K562 (cell line): ENCODE measurements around the gene ACACB. TPM values are rescaled to one million over a fixed set of nuclear protein-coding genes. Genes with fewer than 3 reads are reported as not detected.
A peak's percentile ranks its signal among the peaks of the same experiment; 100 is the strongest.

ENCODE experiments used
- ATAC-seq: fragments of 200-7000 bp; cut with Tn5 transposase; 3 replicates; pipeline ENCODE4 v1.9.1; 2020; ENCODE audit warnings: moderate library complexity
- BruUV-seq: library from RNA; stranded (reverse); fragments of 400-500 nt; replicated peaks from 2 replicates; lab custom pipeline; 2021; lab: Mats Ljungman, UMichigan
- CTCF ChIA-PET: fragments of 300-600 bp; formaldehyde crosslinking; extraction: SDS; loops from one replicate; lab custom pipeline; 2021; ENCODE audit warnings: low intra/inter-chr PET ratio; lab: Yijun Ruan, JAX
- POLR2A ChIA-PET: fragments of 300-600, 350-650 bp; sonication (Branson Sonifier 250); formaldehyde crosslinking; extraction: SDS; loops from one replicate; lab custom pipeline; 2021; ENCODE audit warnings: antibody characterized with exemption, inconsistent platforms; lab: Yijun Ruan, JAX
- DNase-seq, 4 experiments: peaks; one replicate each; pipeline versions ENCODE4 v3.0.0 to v3.0.0-alpha.2; 2011 to 2018; ENCODE audit warnings: low spot score in 3 of 4, mixed read lengths in 3 of 4; ENCODE audit errors: extremely low read depth in 1 of 4
- FAIRE-seq: peaks from 2 replicates; lab custom pipeline; 2011; peaks lifted over from hg19 to GRCh38; lab: Jason Lieb, UNC
- H2AFZ ChIP-seq: 2 replicates; pipeline ENCODE4 v1.6.0; 2011; ENCODE audit warnings: low read depth, low read length, control low read depth, inconsistent platforms
- H3K27ac ChIP-seq: fragments of 200-600 bp; 3 replicates; pipeline ENCODE4 v1.8.0; 2011; ENCODE audit warnings: low read depth, mild to moderate bottlenecking, control low read depth, inconsistent platforms, low read length, moderate library complexity, mixed read lengths; ENCODE audit errors: extremely low read depth
- H3K27me3 ChIP-seq, 2 experiments: fragments of 300-600 bp in 1 of 2; 2 replicates in 1 of 2; 3 replicates in 1 of 2; pipeline versions ENCODE4 v1.6.0 to v1.8.0; 2011; ENCODE audit warnings: inconsistent platforms in 2 of 2, low read length in 2 of 2, mild to moderate bottlenecking in 1 of 2, mixed read lengths in 1 of 2, moderate library complexity in 1 of 2; ENCODE audit not compliant: control insufficient read depth in 2 of 2, insufficient read depth in 2 of 2
- H3K36me3 ChIP-seq: fragments of 300-600 bp; 3 replicates; pipeline ENCODE4 v1.8.0; 2011; ENCODE audit warnings: mild to moderate bottlenecking, low read length, inconsistent platforms; ENCODE audit not compliant: control insufficient read depth, insufficient read depth
- H3K4me1 ChIP-seq, 2 experiments: fragments of 200-600 bp in 1 of 2; replicated peaks in 1 of 2; 2 replicates in 1 of 2; 3 replicates in 1 of 2; pipeline versions ENCODE4 v1.5.1 to v1.8.0; 2011; ENCODE audit warnings: inconsistent platforms in 2 of 2, low read length in 2 of 2, mild to moderate bottlenecking in 1 of 2, mixed read lengths in 1 of 2, moderate library complexity in 1 of 2; ENCODE audit not compliant: control insufficient read depth in 2 of 2, insufficient read depth in 2 of 2
- H3K4me2 ChIP-seq: 2 replicates; pipeline ENCODE4 v1.6.1; 2011; ENCODE audit warnings: low read length, control low read depth, inconsistent platforms, mixed read lengths; ENCODE audit not compliant: insufficient read depth
- H3K4me3 ChIP-seq: fragments of 200-600 bp; sonication (generic), shearing (Covaris generic); 2 replicates; pipeline ENCODE4 v1.5.1; 2016; ENCODE audit warnings: control low read depth, inconsistent platforms
- H3K79me2 ChIP-seq: fragments of 200-600 bp; 3 replicates; pipeline ENCODE4 v1.8.0; 2011; ENCODE audit warnings: low read length, inconsistent platforms; ENCODE audit not compliant: control insufficient read depth, insufficient read depth
- H3K9ac ChIP-seq, 2 experiments: 2 replicates each; pipeline versions ENCODE4 v1.6.0 to v1.6.1; 2011; ENCODE audit warnings: low read depth in 2 of 2, low read length in 2 of 2, control low read depth in 1 of 2, inconsistent platforms in 1 of 2, mild to moderate bottlenecking in 1 of 2, mixed read lengths in 1 of 2; ENCODE audit not compliant: insufficient read depth in 1 of 2
- H3K9me1 ChIP-seq: one replicate; pipeline ENCODE4 v1.6.0; 2011; ENCODE audit warnings: inconsistent platforms, mild to moderate bottlenecking, low read length, moderate library complexity; ENCODE audit not compliant: control insufficient read depth, insufficient read depth
- H3K9me3 ChIP-seq: replicated peaks from 2 replicates; pipeline ENCODE4 v1.5.1; 2011; ENCODE audit warnings: low read depth, low read length, inconsistent platforms; ENCODE audit not compliant: control insufficient read depth, insufficient read depth
- H4K20me1 ChIP-seq: replicated peaks from 2 replicates; pipeline ENCODE4 v1.6.1; 2011; ENCODE audit warnings: low read length, inconsistent platforms, mixed read lengths; ENCODE audit not compliant: control insufficient read depth, insufficient read depth
- POLR2A ChIP-seq: fragments of 450-650 bp; conservative IDR thresholded peaks from 2 replicates; pipeline ENCODE4 v1.6.1; 2016
- REST ChIP-seq, 2 experiments: fragments of 450-650 bp; formaldehyde crosslinking in 1 of 2; IDR thresholded peaks; 2 replicates each; pipeline versions ENCODE4 v1.4.0 to v1.6.1; 2014 to 2020; ENCODE audit warnings: mild to moderate bottlenecking in 2 of 2, borderline replicate concordance in 1 of 2, low read depth in 1 of 2
- WGBS: fragments of 100-300 bp; shearing (Covaris generic); methylation state at CpG from one replicate; pipeline ENCODE4 v1.1.6; 2016; ENCODE audit warnings: low coverage, mixed read lengths; ENCODE audit not compliant: insufficient coverage; ENCODE audit errors: missing lambda C conversion rate; 5-methylcytosine and 5-hydroxymethylcytosine counted together
- in situ Hi-C: fragments of 300-500 bp; cut with MboI; formaldehyde crosslinking; loops from 4 replicates; pipeline ENCODE4 v1.15.0; 2018; ENCODE audit warnings: inconsistent platforms, mixed read lengths
- intact Hi-C: fragments of 100-400 bp; cut with micrococcal nuclease; formaldehyde crosslinking; loops from 2 replicates; pipeline ENCODE4 v1.14.2; 2022
- polyA plus RNA-seq, 8 experiments: library from polyadenylated mRNA; depleted of rRNA in 4 of 8; stranded (reverse) in 5 of 8; unstranded in 3 of 8; fragments of >200 nt; fragmentation: Nextera tagmentation in 2 of 8; fragmentation: Illumina TruSeq in 1 of 8; extraction: Ambion mirVana in 2 of 8; extraction: Trizol in 1 of 8; gene quantifications; 2 replicates each; pipeline versions ENCODE4 v1.2.1 to v1.2.3, GENCODE V29; 2011 to 2014; ENCODE audit warnings: inconsistent platforms in 1 of 8, missing spikeins in 1 of 8
- total RNA-seq, 7 experiments: library from RNA; depleted of rRNA in 6 of 7; stranded (reverse); fragments of >200 nt in 6 of 7; fragmentation: Illumina TruSeq in 2 of 7; extraction: Trizol in 2 of 7; gene quantifications; 2 replicates each; pipeline versions ENCODE4 v1.2.1 to v1.2.3, GENCODE V29; 2011 to 2021; ENCODE audit warnings: low replicate concordance in 1 of 7

ACACB gene
- total and polyA plus RNA-seq, 9 of the 15 experiments (the other 6 are each of a cell fraction or from before 2014, with no cell fraction given), result 0.10 to 2.5 (median 0.83) TPM

- Histone ChIP-seq H3K27ac (no peak overlapping the region), H3K79me2 (no peaks in the 10 kb centered on the region), H3K4me2 (no peak overlapping the region)
- no peak for ATAC-seq
- DNase-seq, result no peak
- no peak for FAIRE-seq
- CTCF ChIA-PET, result no interaction called here
- TF ChIP-seq POLR2A (no peak), REST (IDR thresholded peaks at IDR 0.05; ENCODE audit: borderline replicate concordance) (peak; percentile 79), REST (CRISPR knock-in tag; IDR thresholded peaks at IDR 0.05; ENCODE audit: low read depth) (0 out of 2 replicates have a peak, but pooled peaks have one; percentile 41)
- TF ChIP-seq, all 486 proteins: peak for 1
- under 1% methylated on average over 16 of the region's 16 CpGs for WGBS
- H4K20me1 ChIP-seq, result peaks cover 9% of the 10 kb centered on the region; the same call in 1 of the 2 replicates
- no peak overlapping the region; a peak in 1 of 4 replicates for H3K9ac ChIP-seq
- peaks cover 5% of the 10 kb centered on the region for H3K9me1 ChIP-seq
- H3K36me3 ChIP-seq, result no peaks in the 10 kb centered on the region
- peaks cover 4 to 19% of the 10 kb centered on the region in 2 experiments; a peak in 3 of 5 replicates for H3K27me3 ChIP-seq
- BruUV-seq, result no TSS peak
- H2AFZ ChIP-seq, result no peak overlapping the region
- intact Hi-C loops (loop anchor here (5.0 kb wide), 1 partner anchor 127 kb away; no protein-coding TSS in a partner anchor), in situ Hi-C loops (no loop called here)
- POLR2A ChIA-PET, result no interaction called here
- no peaks in the 10 kb centered on the region for H3K4me1 ChIP-seq
- H3K9me3 ChIP-seq, result no peaks in the 10 kb centered on the region; the same call in 1 of the 2 replicates
- H3K4me3 ChIP-seq, result no peak overlapping the region
These were observed 142.5 kb downstream of the ACACB start for GRCh38 chr12:109258607-109259544.
